ENCODE measurements around the gene SYT9.
"Not testable (repeated sequence)": the region's sequence is repeated elsewhere in the genome, so short reads cannot be mapped to it uniquely, and the experiment has no call there.

Gene SYT9

DNA sequence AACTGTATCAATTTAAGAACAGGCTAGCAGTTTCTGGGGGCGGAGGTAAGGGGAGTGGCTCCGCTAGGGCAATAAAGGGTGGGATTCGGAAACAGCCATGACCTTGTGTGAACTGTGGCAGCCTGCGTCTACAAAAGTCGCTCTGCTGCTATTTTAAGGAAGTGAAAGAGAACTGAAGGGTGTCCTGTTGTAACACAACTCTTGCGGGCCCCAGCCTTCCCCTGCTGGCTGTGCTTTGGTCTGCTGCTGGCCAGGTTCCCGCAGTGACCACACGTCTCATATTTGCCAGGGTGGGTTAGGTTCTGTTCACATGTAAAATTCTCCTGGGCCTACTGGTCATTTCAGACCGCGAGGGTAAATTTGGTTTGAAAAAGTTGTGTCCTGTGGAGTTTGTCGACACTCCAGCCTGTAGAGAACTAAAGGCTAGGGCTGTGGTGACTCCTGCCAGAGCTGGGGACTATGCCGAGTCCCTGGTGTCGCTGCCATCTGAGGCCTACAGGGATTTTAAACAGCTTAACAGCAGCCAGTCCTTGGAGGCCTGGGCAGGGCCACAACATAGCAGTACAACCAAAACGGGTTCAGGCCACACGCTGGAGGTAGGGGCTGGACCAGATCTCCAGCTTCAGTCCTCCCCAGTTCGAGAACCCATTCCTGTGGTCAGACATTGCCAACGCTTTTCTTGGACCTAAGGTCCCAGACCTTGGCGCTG, 261.0 kb downstream of the SYT9 start:
- TF ChIP-seq, protein P1, sequence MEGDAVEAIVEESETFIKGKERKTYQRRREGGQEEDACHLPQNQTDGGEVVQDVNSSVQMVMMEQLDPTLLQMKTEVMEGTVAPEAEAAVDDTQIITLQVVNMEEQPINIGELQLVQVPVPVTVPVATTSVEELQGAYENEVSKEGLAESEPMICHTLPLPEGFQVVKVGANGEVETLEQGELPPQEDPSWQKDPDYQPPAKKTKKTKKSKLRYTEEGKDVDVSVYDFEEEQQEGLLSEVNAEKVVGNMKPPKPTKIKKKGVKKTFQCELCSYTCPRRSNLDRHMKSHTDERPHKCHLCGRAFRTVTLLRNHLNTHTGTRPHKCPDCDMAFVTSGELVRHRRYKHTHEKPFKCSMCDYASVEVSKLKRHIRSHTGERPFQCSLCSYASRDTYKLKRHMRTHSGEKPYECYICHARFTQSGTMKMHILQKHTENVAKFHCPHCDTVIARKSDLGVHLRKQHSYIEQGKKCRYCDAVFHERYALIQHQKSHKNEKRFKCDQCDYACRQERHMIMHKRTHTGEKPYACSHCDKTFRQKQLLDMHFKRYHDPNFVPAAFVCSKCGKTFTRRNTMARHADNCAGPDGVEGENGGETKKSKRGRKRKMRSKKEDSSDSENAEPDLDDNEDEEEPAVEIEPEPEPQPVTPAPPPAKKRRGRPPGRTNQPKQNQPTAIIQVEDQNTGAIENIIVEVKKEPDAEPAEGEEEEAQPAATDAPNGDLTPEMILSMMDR (IDR thresholded peaks at IDR 0.05; ENCODE audit: insufficient read depth, low read depth, low read length, missing control alignments), result peak; percentile 12
- DNase-seq (ENCODE audit: low read depth), result peak; percentile 92
- peak overlapping the region; percentile 97 for H3K4me3 ChIP-seq (ENCODE audit: low read depth, low read length)

DNA sequence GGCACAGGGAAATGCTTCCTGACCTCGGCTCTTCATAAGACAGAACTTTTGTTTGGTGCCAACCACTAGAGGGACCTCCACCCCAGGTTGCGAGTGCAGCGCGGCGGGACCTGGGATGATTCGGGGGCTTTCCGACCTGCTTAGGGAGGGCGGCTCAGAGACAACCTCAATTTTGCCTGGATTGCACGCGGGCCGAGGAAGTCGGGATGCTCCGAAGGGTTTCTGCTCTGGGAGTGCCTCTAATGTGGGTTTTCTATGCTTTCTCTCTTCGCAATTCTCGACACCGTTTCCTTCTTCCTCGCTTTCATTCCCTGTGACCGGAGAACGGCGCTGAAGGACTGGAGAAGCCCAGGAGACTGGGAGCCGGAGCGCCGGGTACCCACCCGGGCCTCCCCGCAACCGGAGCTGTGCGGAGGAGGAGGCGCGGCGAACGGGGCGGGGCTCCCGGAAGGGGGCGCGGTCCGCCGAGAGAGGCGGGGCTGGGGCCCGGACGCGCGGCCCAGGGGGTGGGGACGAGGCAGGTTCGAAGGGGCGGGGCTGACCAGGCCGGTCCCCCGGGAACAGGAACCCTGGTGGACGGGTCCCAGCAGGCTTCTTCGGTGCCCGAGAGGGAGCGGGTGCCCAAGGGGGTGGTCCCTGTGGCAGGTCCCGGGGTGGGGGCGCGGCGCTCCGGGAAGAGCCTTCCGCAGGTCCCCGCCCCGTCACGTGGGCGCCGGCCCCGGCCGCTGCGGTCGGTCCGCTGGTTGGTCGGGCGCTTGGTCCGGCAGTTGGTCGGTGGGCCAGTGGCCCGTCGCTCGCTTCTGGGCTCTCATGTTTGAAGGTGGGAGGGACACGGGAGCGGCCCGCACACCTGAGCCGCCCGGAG, 261.8 kb downstream of the SYT9 start, which contains the start of gene PPFIBP2:
PPFIBP2 (plus strand) TSS at position 766 of the 865 bp plus-strand sequence. CDS start 35,477 bp downstream, outside the sequence.
- DNase-seq (ENCODE audit: low read depth), result peak; percentile 89
- H3K4me3 ChIP-seq (ENCODE audit: low read depth, low read length), result peak within 1 kb of the TSS; percentile 97
- TF ChIP-seq, protein P1 (IDR thresholded peaks at IDR 0.05; ENCODE audit: insufficient read depth, low read depth, low read length, missing control alignments), result peak; percentile 73

DNA sequence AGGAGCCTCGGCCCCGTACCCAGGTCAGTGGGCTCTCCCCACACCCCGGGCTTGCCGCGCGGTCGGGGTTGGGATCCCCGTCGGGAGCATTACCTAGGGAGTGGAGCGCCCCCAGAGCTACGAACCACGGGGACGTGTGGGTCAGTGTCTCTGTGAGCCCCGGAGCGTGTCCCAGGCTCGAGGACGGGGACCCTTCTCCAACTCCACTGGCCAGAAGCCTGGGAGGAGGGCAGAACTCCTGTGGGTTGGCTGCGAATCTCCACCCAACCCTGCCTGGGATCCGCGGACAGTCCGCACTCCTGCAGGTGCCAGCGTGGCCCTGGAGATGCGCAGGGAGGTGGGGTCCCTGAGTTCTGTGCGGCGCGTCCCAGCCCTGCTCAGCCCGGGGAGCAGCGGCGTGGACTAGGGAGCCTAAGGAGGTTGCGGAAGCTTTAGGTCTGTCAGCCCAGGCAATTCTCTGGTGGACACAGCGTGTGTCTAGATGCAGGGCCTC, 262.4 kb downstream of the SYT9 start:
- H3K4me3 ChIP-seq (ENCODE audit: low read depth, low read length), result peak overlapping the region; percentile 97
- TF ChIP-seq, protein P1 (IDR thresholded peaks at IDR 0.05; ENCODE audit: insufficient read depth, low read depth, low read length, missing control alignments), result peak; percentile 2
- DNase-seq (ENCODE audit: low read depth), result peak; percentile 43

DNA sequence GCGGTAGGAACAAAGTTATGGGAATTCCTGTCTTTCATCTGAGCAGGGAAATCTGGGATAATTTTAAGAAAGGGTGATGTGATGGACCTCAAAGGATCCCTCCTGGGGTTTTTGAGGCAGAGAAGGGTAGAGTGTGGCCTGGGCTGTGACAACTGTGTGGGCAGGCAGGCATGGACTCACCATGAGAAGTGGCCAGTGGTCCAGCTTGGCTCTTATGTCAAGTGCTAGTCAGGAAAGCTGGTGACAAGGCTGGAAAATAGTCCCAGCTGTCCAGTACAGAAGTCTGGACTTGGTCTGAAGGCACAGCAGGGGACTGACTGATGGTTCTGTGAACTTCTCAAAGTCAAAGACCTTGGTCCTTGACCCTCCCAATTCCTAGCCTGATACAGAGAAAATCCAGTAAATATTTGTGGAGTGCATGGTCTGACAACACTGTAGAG, 263.8 kb downstream of the SYT9 start:
- H3K4me3 ChIP-seq (ENCODE audit: low read depth, low read length), result peak overlapping the region; percentile 97
- TF ChIP-seq, protein P1 (IDR thresholded peaks at IDR 0.05; ENCODE audit: insufficient read depth, low read depth, low read length, missing control alignments), result no peak
- DNase-seq (ENCODE audit: low read depth), result no peak

DNA sequence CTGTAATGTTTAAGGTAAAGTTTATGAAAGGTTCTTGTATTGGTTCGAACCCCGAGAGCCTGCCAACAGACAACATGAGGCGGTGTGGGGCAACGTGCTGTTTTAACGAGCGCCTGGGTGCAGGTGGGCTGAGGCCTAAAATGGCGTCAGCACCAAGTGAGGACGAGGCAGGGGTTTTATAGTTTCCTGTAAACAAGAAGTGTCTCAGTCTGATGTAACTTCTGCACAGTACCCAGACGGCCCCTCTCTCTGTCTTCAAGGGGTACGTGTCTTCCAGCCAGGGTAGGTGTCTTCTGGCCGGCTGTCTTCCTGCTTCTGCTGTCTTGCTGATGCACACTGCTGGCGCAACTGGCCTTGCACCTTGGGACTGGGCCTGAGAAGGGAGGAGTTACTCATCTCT, 264.8 kb downstream of the SYT9 start:
- no peak overlapping the region for H3K4me3 ChIP-seq (ENCODE audit: low read depth, low read length)
- TF ChIP-seq, protein P1 (IDR thresholded peaks at IDR 0.05; ENCODE audit: insufficient read depth, low read depth, low read length, missing control alignments), result no peak
- no peak for DNase-seq (ENCODE audit: low read depth)

DNA sequence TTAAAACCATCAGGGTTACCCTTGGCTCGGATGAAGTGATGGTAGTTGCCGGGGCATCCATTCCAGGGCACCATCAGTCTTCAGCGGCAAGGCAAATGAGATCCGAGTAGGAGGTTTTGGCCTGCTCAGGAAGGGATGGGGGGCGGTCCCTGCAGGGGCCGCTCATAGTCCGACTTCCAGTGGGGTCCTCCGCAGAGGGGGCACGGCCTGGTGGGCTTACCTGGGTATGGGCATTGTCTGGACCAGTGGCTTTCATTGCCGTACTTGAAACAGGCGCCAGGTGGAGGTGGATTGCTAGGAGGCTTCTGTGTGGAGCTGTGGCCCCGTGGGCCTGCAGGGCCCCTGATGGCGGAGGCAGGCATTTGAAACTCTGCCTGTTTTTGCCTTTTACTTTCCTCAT, 266.0 kb downstream of the SYT9 start:
- not testable (repeated sequence) for H3K4me3 ChIP-seq (ENCODE audit: low read depth, low read length); DNase-seq (ENCODE audit: low read depth)
